ENCODE measurements around the gene SETDB1. TPM values are rescaled to one million over a fixed set of nuclear protein-coding genes. Genes with fewer than 3 reads are reported as not detected.

SETDB1 gene
- total RNA-seq, result 45.4 and 57.7 TPM in 2 replicates

DNA sequence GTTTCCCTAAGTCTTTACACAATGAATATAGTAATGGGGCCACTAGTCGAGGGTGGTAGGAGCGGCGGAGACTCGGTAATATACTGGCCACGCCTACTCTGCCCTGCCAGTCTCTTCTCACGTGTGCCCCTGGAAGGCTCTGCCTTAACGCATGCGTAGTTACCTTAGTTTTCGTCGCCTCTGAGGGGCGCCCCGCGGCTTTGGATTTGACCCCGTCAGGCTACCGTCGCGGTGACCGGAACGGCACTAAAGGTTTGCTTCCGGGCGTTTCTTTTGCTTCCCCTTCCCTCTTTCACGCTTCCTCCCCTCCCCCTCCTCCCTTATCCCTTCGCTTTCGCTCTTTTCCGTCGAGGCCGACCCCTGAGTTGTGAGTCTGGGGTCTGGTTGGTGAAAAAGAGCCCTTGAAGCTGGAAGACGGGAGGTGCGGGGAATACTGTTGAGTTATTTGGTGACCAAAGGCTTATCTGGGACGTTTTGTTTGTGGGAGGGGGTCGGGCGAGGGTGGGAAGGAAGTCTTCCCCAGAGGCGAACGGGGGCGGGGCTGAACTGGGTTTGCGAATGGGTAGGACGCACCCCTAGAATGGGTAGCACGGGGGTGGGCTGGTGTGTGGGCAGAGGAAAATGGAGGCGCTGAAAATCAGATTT is at the start of gene SETDB1:
Gene SETDB1, plus strand, starts transcription at position 267 of the 645 bp plus-strand sequence. CDS start 1,352 bp downstream, outside the sequence.

DNA sequence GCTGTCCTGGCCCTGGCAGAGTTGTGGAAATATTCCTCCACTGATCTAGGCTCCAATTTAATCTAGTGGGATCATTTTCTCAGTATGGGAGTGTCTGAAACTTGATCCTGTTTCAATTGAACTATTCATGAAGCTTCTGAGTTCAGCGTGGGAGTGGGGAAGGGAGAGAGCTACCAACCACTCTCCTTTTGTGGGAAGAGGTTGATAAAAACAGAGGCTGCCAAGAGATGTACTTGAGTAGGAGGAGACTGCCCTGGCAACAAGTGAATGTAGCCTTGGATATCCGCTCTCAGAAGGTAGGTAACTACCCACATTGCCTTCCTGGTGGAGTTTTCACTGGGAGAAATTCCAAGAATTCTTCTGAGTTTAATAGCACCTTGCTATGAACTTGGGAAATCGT is 39.1 kb upstream of the SETDB1 start, which contains the start of gene CTXND2:
Gene CTXND2, plus strand, starts transcription at position 119 of the 400 bp plus-strand sequence. CDS start 25,179 bp downstream, outside the sequence.

DNA sequence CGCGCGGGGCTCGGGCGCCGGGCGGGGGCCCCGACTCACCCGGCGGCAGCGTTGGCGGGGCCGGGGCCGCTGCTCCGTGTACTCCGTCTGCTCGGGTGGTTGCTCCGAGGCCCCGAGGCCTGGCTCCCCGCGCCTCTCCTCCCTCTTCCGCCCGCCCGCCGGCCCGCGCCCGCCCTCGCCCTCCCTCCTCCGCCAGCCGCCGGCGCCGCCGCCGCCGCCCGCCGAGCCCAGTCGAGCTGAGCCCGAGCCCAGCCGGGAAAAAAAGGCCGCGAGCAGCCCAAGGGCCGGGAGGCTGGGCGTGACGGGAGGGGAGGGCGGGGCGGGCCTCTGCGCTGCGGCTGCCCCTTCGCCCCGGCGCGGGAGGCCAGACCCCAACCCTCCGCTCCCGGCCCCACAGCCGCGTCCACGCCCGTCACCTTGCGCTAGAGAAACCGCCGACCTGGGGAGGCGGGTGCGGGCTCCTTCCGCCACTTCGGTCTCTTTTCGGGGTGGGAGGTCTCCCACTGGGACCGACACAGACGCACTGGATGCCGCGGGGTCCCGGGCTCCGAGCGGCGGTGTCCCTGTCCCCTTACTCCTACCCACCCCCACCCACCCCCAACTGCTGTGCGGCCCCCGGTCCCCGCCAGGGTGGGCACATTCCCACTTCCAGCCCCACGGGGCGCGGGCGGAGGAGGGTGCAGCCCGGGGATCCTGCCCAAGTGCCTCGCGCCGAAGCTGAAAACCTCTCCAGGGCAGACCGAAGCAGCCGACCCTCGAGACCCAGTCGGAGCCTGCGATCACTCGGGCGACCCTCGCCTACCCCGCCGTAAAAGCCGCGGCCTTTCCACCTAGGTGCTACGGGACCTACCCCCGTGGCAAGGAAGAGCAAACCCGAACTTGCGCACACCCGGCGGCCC is 48.7 kb downstream of the SETDB1 start, which contains the start of gene CERS2:
Gene CERS2, minus strand, starts transcription at position 256 of the 899 bp plus-strand sequence. CDS start 5,745 bp downstream, outside the sequence.

DNA sequence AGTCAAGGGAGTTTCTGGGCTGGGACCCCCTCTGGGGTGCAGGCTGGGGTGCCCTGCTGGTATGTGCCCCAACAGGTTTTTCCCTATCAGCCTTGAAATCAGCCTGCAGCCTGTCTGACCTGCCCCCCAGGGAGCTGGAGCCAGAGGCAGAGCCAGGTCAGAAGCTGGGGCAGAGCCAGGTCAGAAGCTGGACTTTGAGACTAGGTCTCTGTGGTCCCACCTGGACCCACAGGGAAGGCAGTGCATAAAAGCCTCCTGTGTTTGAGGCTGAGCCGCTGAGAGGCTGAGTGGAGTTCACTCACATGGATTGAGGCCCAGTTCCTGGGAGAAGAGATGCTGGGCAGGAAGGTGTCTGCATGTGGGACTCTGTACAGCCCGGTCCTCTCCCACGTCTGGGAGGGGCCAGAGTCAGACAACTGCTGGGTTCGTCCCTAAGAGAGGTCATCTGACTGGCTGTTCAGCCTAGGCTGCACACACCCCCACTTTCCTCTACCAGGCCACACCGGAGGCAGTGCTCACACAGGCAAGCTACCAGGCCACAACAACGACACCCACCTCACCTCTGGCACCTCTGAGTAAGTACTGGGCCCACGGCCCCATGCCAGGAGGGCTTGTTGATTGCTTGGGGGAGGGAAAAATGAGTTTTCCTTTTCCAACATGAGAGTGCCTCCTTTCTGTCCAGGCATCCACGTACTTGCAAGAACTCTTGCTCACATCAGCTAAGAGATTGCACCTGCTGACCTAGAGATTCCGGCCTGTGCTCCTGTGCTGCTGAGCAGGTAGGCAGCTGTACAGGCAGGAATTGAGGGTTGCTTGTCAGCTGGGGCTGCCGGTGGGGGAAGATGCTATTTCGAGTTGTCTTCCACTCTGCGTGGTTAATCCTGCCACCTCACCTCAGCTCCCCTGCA is 55.9 kb downstream of the SETDB1 start, which contains the start of gene ANXA9:
Gene ANXA9, plus strand, starts transcription at position 488 of the 908 bp plus-strand sequence. CDS start 814 bp downstream, outside the sequence.

DNA sequence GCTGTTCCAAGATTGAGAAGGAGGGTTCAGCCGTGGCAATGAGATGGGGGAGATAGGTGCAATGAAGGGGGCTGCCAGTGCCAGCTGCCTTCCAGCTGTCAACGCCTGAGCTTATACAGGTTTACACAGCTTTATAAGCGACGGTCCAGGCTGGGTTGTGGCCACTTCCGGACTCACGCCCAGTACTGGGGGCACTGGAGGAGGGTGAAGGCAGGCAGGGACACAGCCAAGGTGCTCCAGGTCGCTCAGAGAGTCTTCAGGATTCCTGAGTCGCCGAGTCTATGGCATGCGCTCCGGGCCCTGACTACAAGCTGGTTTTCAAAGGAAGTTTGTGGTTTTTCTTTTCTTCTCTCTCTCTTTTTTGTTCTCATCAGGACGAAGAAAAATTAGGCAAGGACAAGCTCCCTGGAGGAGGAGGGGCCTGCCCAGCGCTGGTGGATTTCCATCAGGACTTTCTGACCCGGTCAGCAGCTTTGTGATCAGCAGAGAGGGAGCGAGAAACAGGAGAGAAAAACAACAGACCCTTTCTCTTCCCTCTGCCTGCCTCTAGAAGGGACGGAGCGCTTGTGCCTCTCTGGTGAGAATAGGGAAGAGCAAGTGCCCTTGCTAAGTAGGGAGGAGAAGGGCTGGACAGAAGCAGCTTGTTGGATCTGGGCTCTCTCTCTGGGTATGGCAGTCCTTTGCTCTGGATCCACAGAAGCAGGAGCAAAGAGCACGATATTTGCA is 80.3 kb downstream of the SETDB1 start, which contains the start of gene MINDY1:
Gene MINDY1, minus strand, starts transcription at position 576 of the 726 bp plus-strand sequence. CDS start 4,285 bp downstream, outside the sequence.

DNA sequence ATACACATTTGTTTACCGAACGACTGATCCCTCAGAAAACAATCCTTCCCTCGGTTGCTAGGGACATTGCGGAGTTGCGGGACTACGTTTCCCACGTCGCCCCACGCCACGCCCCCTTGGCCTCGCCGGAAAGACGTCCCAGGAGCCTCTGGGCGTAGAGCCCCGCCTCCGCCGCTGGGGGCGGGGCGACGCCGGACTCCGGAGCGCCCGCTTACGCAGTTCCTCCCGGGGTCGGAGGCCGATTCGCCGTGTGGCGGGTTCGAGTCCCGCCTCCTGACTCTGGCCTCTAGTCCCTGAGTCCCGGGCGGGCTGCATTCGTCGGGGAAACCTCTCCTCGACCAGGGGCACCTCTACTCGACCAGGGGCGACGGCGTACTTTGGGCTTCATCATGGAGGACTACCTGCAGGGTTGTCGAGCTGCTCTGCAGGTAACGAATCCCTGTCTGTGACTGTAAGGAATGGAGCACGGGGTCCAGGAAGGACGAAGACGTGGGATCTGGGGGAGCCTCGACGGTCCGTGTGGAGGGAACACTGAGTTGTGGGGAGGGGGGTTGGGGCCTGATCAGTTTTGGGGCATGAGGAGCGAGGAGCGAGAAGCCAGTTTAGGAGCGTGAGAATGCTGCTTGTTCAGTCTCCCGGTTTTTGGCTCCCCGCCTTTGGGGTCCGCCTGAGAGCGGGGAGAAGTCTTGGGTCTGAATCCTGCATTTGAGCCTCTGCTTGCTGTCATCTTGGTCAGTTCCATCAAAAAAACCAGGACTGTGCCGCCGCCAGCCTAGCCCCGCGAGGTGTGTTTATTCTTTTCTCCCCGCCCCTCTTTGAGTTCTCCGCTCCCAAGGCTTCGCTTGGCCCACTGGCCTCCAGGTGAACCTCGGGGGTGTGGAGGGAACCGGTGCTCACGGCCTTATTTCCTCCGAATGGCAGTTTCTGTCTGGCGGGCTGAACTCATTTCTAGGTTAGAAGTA is 82.4 kb downstream of the SETDB1 start, which contains the start of gene PRUNE1:
Gene PRUNE1, plus strand, starts transcription at position 206 of the 962 bp plus-strand sequence. Its CDS starts 184 bp downstream, at position 390.

Other genes starting within 250 kb of the SETDB1 start
- 10.2 and 11.8 TPM in 2 replicates for gene GOLPH3L, start 229.2 kb upstream of the SETDB1 start, total RNA-seq
- not detected in 2 replicates for gene HORMAD1, start 205.5 kb upstream of the SETDB1 start, total RNA-seq
- 0.65 and 1.2 TPM in 2 replicates for gene CTSS, start 160.6 kb upstream of the SETDB1 start, total RNA-seq
- gene CTSK, start 118.1 kb upstream of the SETDB1 start, total RNA-seq, result 0.76 and 2.7 TPM in 2 replicates
- gene ARNT, start 49.8 kb upstream of the SETDB1 start, total RNA-seq, result 34.6 and 42.4 TPM in 2 replicates
- not detected in 2 replicates for gene CTXND2, start 39.2 kb upstream of the SETDB1 start, total RNA-seq
- gene CERS2, start 48.5 kb downstream of the SETDB1 start, total RNA-seq, result 59.7 and 79.5 TPM in 2 replicates
- 0.39 and 2.0 TPM in 2 replicates for gene ANXA9, start 55.9 kb downstream of the SETDB1 start, total RNA-seq
- 10.6 and 11.0 TPM in 2 replicates for gene MINDY1, start 80.5 kb downstream of the SETDB1 start, total RNA-seq
- gene PRUNE1, start 82.1 kb downstream of the SETDB1 start, total RNA-seq, result 14.9 and 16.5 TPM in 2 replicates
- gene BNIPL, start 110.2 kb downstream of the SETDB1 start, total RNA-seq, result 66.4 and 157 TPM in 2 replicates
- 3.1 and 3.9 TPM in 2 replicates for gene C1orf56, start 121.4 kb downstream of the SETDB1 start, total RNA-seq
- gene CDC42SE1, start 133.3 kb downstream of the SETDB1 start, total RNA-seq, result 95.4 and 112 TPM in 2 replicates
- 8.0 and 9.8 TPM in 2 replicates for gene MLLT11, start 134.0 kb downstream of the SETDB1 start, total RNA-seq
- gene GABPB2, start 144.4 kb downstream of the SETDB1 start, total RNA-seq, result 7.6 and 11.4 TPM in 2 replicates
- gene SEMA6C, start 220.3 kb downstream of the SETDB1 start, total RNA-seq, result 7.6 and 20.8 TPM in 2 replicates
- gene TNFAIP8L2, start 230.3 kb downstream of the SETDB1 start, total RNA-seq, result not detected in 2 replicates
- 11.0 and 16.1 TPM in 2 replicates for gene LYSMD1, start 239.5 kb downstream of the SETDB1 start, total RNA-seq
- gene SCNM1, start 239.8 kb downstream of the SETDB1 start, total RNA-seq, result 29.1 and 41.6 TPM in 2 replicates
- gene TMOD4, start 249.6 kb downstream of the SETDB1 start, total RNA-seq, result not detected in 2 replicates